HepG2 (cell line): Measurements from ENCODE around the gene SPACA6. TPM values are rescaled to one million over a fixed set of nuclear protein-coding genes. Genes with fewer than 3 reads are reported as not detected.
"Not testable (repeated sequence)": the region's sequence is repeated elsewhere in the genome, so short reads cannot be mapped to it uniquely, and the experiment has no call there.

Experiments
- ATAC-seq: fragments of 200-7000 bp; cut with Tn5 transposase; 3 replicates; pipeline ENCODE4 v1.9.1; 2020; ENCODE audit warnings: mild to moderate bottlenecking, moderate library complexity
- BruUV-seq: library from RNA; stranded (reverse); fragments of 400-500 nt; replicated peaks from 2 replicates; lab custom pipeline; 2021; lab: Mats Ljungman, UMichigan
- CTCF ChIA-PET: fragments of 300-600 bp; formaldehyde crosslinking; extraction: SDS; loops from one replicate; lab custom pipeline; 2021; ENCODE audit warnings: low total read pairs, inconsistent platforms, low intra/inter-chr PET ratio; lab: Yijun Ruan, JAX
- POLR2A ChIA-PET: fragments of 350-600 bp; sonication (Branson Sonifier 250); formaldehyde crosslinking; loops from one replicate; lab custom pipeline; 2020; ENCODE audit warnings: antibody characterized with exemption, inconsistent platforms; lab: Yijun Ruan, JAX
- DNase-seq: peaks from one replicate; pipeline ENCODE4 v3.0.0-alpha.2; 2015; ENCODE audit warnings: low spot score
- FAIRE-seq: peaks from 3 replicates; lab custom pipeline; 2011; peaks lifted over from hg19 to GRCh38; lab: Jason Lieb, UNC
- H2AFZ ChIP-seq: one replicate; pipeline ENCODE4 v1.6.1; 2011; ENCODE audit warnings: low read length, inconsistent platforms
- H3K27ac ChIP-seq: fragments of 300-600 bp; 3 replicates; pipeline ENCODE4 v1.8.0; 2011; ENCODE audit warnings: mixed run types, mild to moderate bottlenecking, mixed read lengths, low read length, inconsistent platforms; ENCODE audit not compliant: insufficient read depth; ENCODE audit errors: extremely low read length
- H3K27me3 ChIP-seq, 2 experiments: fragments of 200-600 bp in 1 of 2; 2 replicates in 1 of 2; 3 replicates in 1 of 2; pipeline versions ENCODE4 v1.6.0 to v1.8.0; 2011; ENCODE audit warnings: low read length in 2 of 2, mild to moderate bottlenecking in 2 of 2, moderate library complexity in 2 of 2, inconsistent platforms in 1 of 2; ENCODE audit not compliant: insufficient read depth in 2 of 2, control insufficient read depth in 1 of 2
- H3K36me3 ChIP-seq, 2 experiments: fragments of 200-600 bp in 1 of 2; replicated peaks in 1 of 2; 2 replicates in 1 of 2; 3 replicates in 1 of 2; pipeline versions ENCODE4 v1.5.1 to v1.8.0; 2011; ENCODE audit warnings: low read length in 2 of 2, inconsistent platforms in 1 of 2; ENCODE audit not compliant: insufficient read depth in 2 of 2, control insufficient read depth in 1 of 2
- H3K4me1 ChIP-seq: 2 replicates; pipeline ENCODE4 v1.5.1; 2012; ENCODE audit warnings: low read length, inconsistent platforms; ENCODE audit not compliant: insufficient read depth
- H3K4me2 ChIP-seq: 2 replicates; pipeline ENCODE4 v1.6.0; 2011; ENCODE audit warnings: low read depth, low read length, inconsistent platforms
- H3K4me3 ChIP-seq, 3 experiments: fragments of 200-600 bp in 1 of 3; sonication (generic), shearing (Covaris generic) in 1 of 3; replicated peaks in 1 of 3; 2 replicates each; pipeline ENCODE4 v1.5.1; 2011 to 2016; ENCODE audit warnings: low read length in 3 of 3, inconsistent platforms in 2 of 3, low read depth in 2 of 3, mild to moderate bottlenecking in 2 of 3, control low read depth in 1 of 3, mixed read lengths in 1 of 3; ENCODE audit not compliant: insufficient read depth in 1 of 3
- H3K79me2 ChIP-seq: one replicate; pipeline ENCODE4 v1.6.1; 2011; ENCODE audit warnings: low read length, inconsistent platforms; ENCODE audit not compliant: insufficient read depth
- H3K9ac ChIP-seq: 2 replicates; pipeline ENCODE4 v1.6.0; 2011; ENCODE audit warnings: mild to moderate bottlenecking, low read depth, low read length, inconsistent platforms; ENCODE audit not compliant: insufficient read depth
- H3K9me3 ChIP-seq: 2 replicates; pipeline ENCODE4 v1.5.1; 2012; ENCODE audit warnings: mild to moderate bottlenecking, low read length
- H4K20me1 ChIP-seq: 2 replicates; pipeline ENCODE4 v1.6.0; 2011; ENCODE audit warnings: inconsistent platforms, mild to moderate bottlenecking, low read length, moderate library complexity; ENCODE audit not compliant: insufficient read depth
- KDM2A ChIP-seq: sonication (generic); formaldehyde crosslinking; IDR thresholded peaks from 2 replicates; pipeline ENCODE4 v1.4.0; 2020; ENCODE audit warnings: low read depth, missing genetic modification reagents, borderline replicate concordance
- MED1 ChIP-seq: sonication (generic); formaldehyde crosslinking; IDR thresholded peaks from 2 replicates; pipeline ENCODE4 v1.4.0; 2020; ENCODE audit warnings: missing genetic modification reagents
- WGBS: methylation state at CpG from one replicate; pipeline ENCODE4 v1.1.6; 2017; ENCODE audit warnings: low lambda C conversion rate; 5-methylcytosine and 5-hydroxymethylcytosine counted together
- in situ Hi-C: cut with HindIII; loops from 2 replicates; pipeline ENCODE4 v1.10.0; 2017; ENCODE audit warnings: low pct_unique_long_range_greater_than_20kb; ENCODE audit not compliant: extremely low pct_ligation_motif_present
- intact Hi-C: fragments of 100-400 bp; cut with micrococcal nuclease; formaldehyde crosslinking; loops from one replicate; pipeline ENCODE4 v1.10.0; 2022; ENCODE audit not compliant: unreplicated experiment
- polyA plus RNA-seq, 8 experiments: library from polyadenylated mRNA; depleted of rRNA in 3 of 8; stranded (reverse) in 7 of 8; unstranded in 1 of 8; fragments of >200 nt; fragmentation: Illumina TruSeq in 4 of 8; extraction: Trizol in 4 of 8; gene quantifications; 2 replicates each; pipeline versions ENCODE4 v1.2.1 to v1.2.3, GENCODE V29; 2011 to 2016; ENCODE audit warnings: low read depth in 4 of 8, missing spikeins in 1 of 8, mixed read lengths in 1 of 8; ENCODE audit not compliant: insufficient read depth in 1 of 8
- total RNA-seq, 5 experiments: library from RNA; depleted of rRNA; stranded (reverse); fragments of >200 nt; fragmentation: Illumina TruSeq; extraction: Trizol; gene quantifications; 2 replicates each; pipeline ENCODE4 v1.2.3, GENCODE V29; 2016; ENCODE audit warnings: low read depth in 1 of 5

Gene SPACA6
- total and polyA plus RNA-seq, 2 of the 13 experiments (the other 11 are each of a cell fraction or from before 2014, with no cell fraction given), result 1.4 to 2.2 TPM

DNA sequence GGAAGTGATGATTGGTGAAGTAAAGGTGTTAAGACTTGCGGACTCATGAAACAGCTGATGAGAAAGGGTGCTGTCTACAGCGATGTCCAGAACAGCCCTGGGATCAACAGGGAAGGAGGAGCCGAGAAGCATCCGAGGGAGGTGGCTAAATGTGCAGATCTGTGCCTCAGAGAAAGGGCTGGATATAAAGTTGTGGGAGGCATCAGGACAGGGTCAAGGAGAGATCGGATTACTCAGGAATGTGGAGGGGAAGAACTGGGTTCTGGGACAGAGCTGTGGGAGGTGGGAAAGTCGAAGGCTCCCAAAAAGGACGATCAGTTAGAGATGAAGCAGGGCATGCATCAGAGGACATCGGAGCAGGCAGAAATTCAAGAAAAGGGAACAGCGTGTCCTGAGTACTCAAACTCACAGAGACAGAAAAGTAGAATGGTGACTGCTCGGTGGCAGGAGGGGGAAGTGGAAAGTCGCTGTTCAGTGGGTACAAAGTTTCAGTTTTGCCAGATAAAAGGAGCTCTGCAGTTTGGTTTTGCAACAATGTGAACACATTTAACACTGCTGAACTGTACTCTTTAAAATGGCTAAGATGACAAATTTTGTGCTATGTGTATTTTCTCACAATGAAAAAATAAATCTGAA is 48.4 kb upstream of the SPACA6 start:
- DNase-seq, result no peak
- Histone ChIP-seq H2AFZ (no peak overlapping the region), H3K4me1 (no peaks in the 10 kb centered on the region), H3K79me2 (no peaks in the 10 kb centered on the region), H4K20me1 (no peaks in the 10 kb centered on the region), H3K36me3 (no peaks in the 10 kb centered on the region), H3K27me3 (peaks cover 2 to 11% of the 10 kb centered on the region in 2 experiments; a peak in 1 of 5 replicates), H3K4me2 (no peak overlapping the region), H3K4me3 (no peak overlapping the region), H3K9me3 (no peaks in the 10 kb centered on the region), H3K9ac (no peak overlapping the region), H3K27ac (no peak overlapping the region)
- no peak for FAIRE-seq
- ChIA-PET CTCF (no interaction called here), POLR2A (no interaction called here)
- no TSS peak for BruUV-seq
- in situ Hi-C loops (loop anchor here (25.0 kb wide), 1 partner anchor 357 kb away; no protein-coding TSS in a partner anchor), intact Hi-C loops (no loop called here)
- ATAC-seq, result no peak; the same call in 2 of the 3 replicates
- 16% methylated on average over 11 of the region's 11 CpGs for WGBS
- no peak for TF ChIP-seq KDM2A (CRISPR knock-in tag)
- no peak for TF ChIP-seq MED1

DNA sequence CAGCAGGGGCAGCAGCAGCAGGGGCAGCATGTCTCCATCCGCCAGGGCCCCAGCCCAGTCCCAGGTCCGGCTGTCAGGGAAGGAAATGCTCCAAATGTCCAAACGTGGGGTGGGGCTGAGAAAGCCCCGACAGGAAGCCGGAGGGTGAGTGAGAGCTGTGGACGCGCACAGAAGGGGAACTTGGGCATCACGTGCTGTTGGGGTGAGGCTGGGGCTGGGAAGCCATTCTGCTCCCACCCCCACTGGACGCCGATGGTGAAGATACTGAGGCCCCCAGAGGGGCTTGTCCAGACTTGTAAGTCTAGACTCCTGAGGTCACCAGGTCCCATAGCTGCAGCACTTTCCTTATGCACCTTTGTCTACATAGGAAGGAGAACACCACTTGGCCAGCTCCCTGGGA is 46.4 kb upstream of the SPACA6 start, which contains the start of gene SIGLEC14:
Gene SIGLEC14, minus strand, starts transcription at position 96 of the 400 bp plus-strand sequence. Its CDS starts 66 bp downstream, at position 30.
- H2AFZ ChIP-seq, H3K27ac ChIP-seq, DNase-seq, H3K9ac ChIP-seq, FAIRE-seq, H3K36me3 ChIP-seq, CTCF ChIA-PET, BruUV-seq, H3K4me1 ChIP-seq, H3K4me3 ChIP-seq, H3K4me2 ChIP-seq, ATAC-seq, POLR2A ChIA-PET, H3K79me2 ChIP-seq, intact Hi-C loops, H3K9me3 ChIP-seq, H4K20me1 ChIP-seq: not testable (repeated sequence)
- WGBS, result no CpG with 5 or more reads among the region's 10 CpGs
- in situ Hi-C loops, result loop anchor here (25.0 kb wide), 1 partner anchor 359 kb away; no protein-coding TSS in a partner anchor
- H3K27me3 ChIP-seq, result peaks cover 2 to 11% of the 10 kb centered on the region in 2 experiments; a peak in 1 of 5 replicates
